Neural cell (in vitro differentiated cells): ENCODE data around the gene ZFP36L2. TPM values are rescaled to one million over a fixed set of nuclear protein-coding genes. Genes with fewer than 3 reads are reported as not detected.

Experiments used
- H2AFZ ChIP-seq: fragments of 200-600, 300-800 bp; sonication (generic), shearing (Covaris generic); 2 replicates; pipeline ENCODE4 v1.6.0; 2014; ENCODE audit warnings: low read depth, mild to moderate bottlenecking, antibody characterized with exemption, low read length, moderate library complexity
- H3F3A ChIP-seq: fragments of 200-600 bp; shearing (Covaris generic); 2 replicates; pipeline ENCODE4 v1.6.1; 2016; ENCODE audit warnings: mild to moderate bottlenecking, moderate library complexity, mixed read lengths, antibody characterized with exemption, low read length; ENCODE audit not compliant: insufficient read depth, poor library complexity, severe bottlenecking
- H3K27ac ChIP-seq: fragments of 200-600, 300-800 bp; sonication (generic), shearing (Covaris generic); 2 replicates; pipeline ENCODE4 v1.5.1; 2014; ENCODE audit warnings: mild to moderate bottlenecking, low read length, moderate library complexity
- H3K27me3 ChIP-seq: fragments of 300-800, 200-600 bp; sonication (generic), shearing (Covaris generic); 2 replicates; pipeline ENCODE4 v1.6.0; 2014; ENCODE audit warnings: mild to moderate bottlenecking, low read depth, low read length, moderate library complexity; ENCODE audit not compliant: insufficient read depth
- H3K36me3 ChIP-seq: fragments of 300-800, 200-600 bp; sonication (generic), shearing (Covaris generic); 2 replicates; pipeline ENCODE4 v1.5.1; 2014; ENCODE audit warnings: mild to moderate bottlenecking, antibody characterized with exemption, low read length, moderate library complexity; ENCODE audit not compliant: insufficient read depth
- H3K4me2 ChIP-seq: fragments of 300-800, 200-600 bp; sonication (generic), shearing (Covaris generic); 2 replicates; pipeline ENCODE4 v1.6.0; 2014; ENCODE audit warnings: mild to moderate bottlenecking, low read length
- H3K4me3 ChIP-seq: fragments of 300-800, 200-600 bp; sonication (generic), shearing (Covaris generic); 2 replicates; pipeline ENCODE4 v1.5.1; 2014; ENCODE audit warnings: mild to moderate bottlenecking, low read length, moderate library complexity
- H3K79me2 ChIP-seq: fragments of 200-600 bp; shearing (Covaris generic); replicated peaks from 2 replicates; pipeline ENCODE4 v1.6.0; 2014; ENCODE audit warnings: mild to moderate bottlenecking, low read length, moderate library complexity; ENCODE audit not compliant: insufficient read depth
- H3K9ac ChIP-seq: fragments of 300-800, 200-600 bp; sonication (generic), shearing (Covaris generic); 2 replicates; pipeline ENCODE4 v1.6.1; 2016; ENCODE audit warnings: mild to moderate bottlenecking, low read length, mixed read lengths
- H3K9me2 ChIP-seq: fragments of 200-600 bp; shearing (Covaris generic); 2 replicates; pipeline ENCODE4 v1.6.1; 2016; ENCODE audit warnings: mild to moderate bottlenecking, low read length, mixed read lengths; ENCODE audit not compliant: insufficient read depth
- H3K9me3 ChIP-seq: fragments of 200-600, 300-800 bp; sonication (generic), shearing (Covaris generic); 2 replicates; pipeline ENCODE4 v1.6.1; 2016; ENCODE audit warnings: mild to moderate bottlenecking, mixed run types, low read length, moderate library complexity, mixed read lengths
- H4K20me1 ChIP-seq: fragments of 200-600 bp; shearing (Covaris generic); 2 replicates; pipeline ENCODE4 v1.6.1; 2016; ENCODE audit warnings: mild to moderate bottlenecking, mixed run types; ENCODE audit not compliant: insufficient read depth
- EP300 ChIP-seq: fragments of 450-650 bp; conservative IDR thresholded peaks from 2 replicates; pipeline ENCODE4 v1.6.1; 2014; ENCODE audit warnings: antibody characterized with exemption, mild to moderate bottlenecking, moderate library complexity; ENCODE audit not compliant: poor library complexity, severe bottlenecking
- EZH2 ChIP-seq: fragments of 200-600, 300-800 bp; shearing (Covaris generic), sonication (generic); IDR thresholded peaks from 2 replicates; pipeline ENCODE4 v1.6.1; 2014; ENCODE audit warnings: antibody characterized with exemption, low read length, borderline replicate concordance, mild to moderate bottlenecking; ENCODE audit not compliant: insufficient read depth, poor library complexity, severe bottlenecking
- MXI1 ChIP-seq: fragments of 450-650 bp; conservative IDR thresholded peaks from 2 replicates; pipeline ENCODE4 v1.6.1; 2014; ENCODE audit warnings: antibody characterized with exemption, mild to moderate bottlenecking; ENCODE audit not compliant: poor library complexity, severe bottlenecking
- POLR2AphosphoS5 ChIP-seq: IDR thresholded peaks from 2 replicates; pipeline ENCODE4 v1.6.1; 2012
- RAD21 ChIP-seq: fragments of 450-650 bp; conservative IDR thresholded peaks from 2 replicates; pipeline ENCODE4 v1.6.1; 2014; ENCODE audit warnings: antibody characterized with exemption, mild to moderate bottlenecking, moderate library complexity
- SMC3 ChIP-seq: fragments of 450-650 bp; conservative IDR thresholded peaks from 2 replicates; pipeline ENCODE4 v1.6.1; 2014; ENCODE audit warnings: antibody characterized with exemption, mild to moderate bottlenecking, moderate library complexity; ENCODE audit not compliant: poor library complexity
- TAF1 ChIP-seq: IDR thresholded peaks from 2 replicates; pipeline ENCODE4 v1.6.1; 2012; ENCODE audit warnings: low read depth
- polyA plus RNA-seq: library from polyadenylated mRNA; depleted of rRNA; stranded (reverse); fragments of >200 nt; gene quantifications from 2 replicates; pipeline ENCODE4 v1.2.3, GENCODE V29; 2014
- TF ChIP-seq, protein P1 (sequence below): IDR thresholded peaks from 2 replicates; pipeline ENCODE4 v1.6.1; 2012; ENCODE audit warnings: borderline replicate concordance
- TF ChIP-seq, protein P2 (sequence below): fragments of 450-650 bp; IDR thresholded peaks from 2 replicates; pipeline ENCODE4 v1.5.1; 2014; ENCODE audit warnings: antibody characterized with exemption, mild to moderate bottlenecking, moderate library complexity; ENCODE audit not compliant: poor library complexity, severe bottlenecking

ZFP36L2 gene
- polyA plus RNA-seq, 1 donor from 2014 or later: 0.33 TPM

DNA sequence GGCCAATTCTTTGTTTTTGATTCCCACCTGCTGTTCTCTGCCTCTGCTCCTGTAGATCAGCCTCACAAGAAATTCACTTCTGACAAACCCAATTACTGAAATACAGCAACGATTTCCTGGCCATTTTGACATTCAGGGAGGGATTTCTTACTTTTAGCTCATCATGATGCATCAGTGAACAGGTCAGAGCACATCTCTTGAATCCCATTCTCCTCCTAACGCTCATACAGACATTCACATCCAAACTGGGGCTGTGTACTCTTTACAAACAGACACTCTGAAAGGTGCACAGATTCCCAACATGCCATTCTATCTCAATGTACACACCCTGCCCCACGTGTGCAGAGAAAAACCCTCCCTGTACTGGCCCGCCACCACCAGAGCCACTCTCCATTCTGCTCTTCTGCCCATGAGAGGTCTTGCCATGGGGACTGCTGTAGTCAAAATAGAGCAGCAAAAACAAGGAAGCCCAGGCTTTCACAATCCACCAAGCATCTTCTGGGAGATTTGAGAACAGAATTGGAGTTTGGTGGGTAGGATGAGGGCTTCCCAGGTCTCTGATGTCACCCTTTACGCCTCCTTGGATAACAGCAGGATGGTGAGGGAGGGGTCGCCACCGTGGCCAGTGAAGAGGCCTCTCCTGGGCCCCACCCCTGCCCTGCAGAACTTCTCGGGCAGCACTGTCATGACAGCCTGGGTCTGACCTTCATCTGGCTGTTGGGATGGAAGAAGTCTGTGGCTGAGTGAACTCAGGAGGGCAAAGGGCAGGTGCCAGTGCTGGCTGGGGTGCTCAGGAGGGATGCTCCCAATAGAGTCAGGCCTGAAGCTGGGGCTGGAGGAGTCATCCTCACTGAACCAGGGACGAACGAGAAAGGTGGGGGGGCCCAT is 41.9 kb upstream of the ZFP36L2 start:
- Histone ChIP-seq H3K79me2 (no peaks in the 10 kb centered on the region), H3F3A (no peaks in the 10 kb centered on the region), H3K4me3 (no peak overlapping the region), H4K20me1 (no peaks in the 10 kb centered on the region), H3K27ac (no peak overlapping the region), H3K4me2 (no peak overlapping the region), H3K9me3 (no peaks in the 10 kb centered on the region), H2AFZ (no peak overlapping the region), H3K9ac (no peak overlapping the region), H3K9me2 (no peaks in the 10 kb centered on the region), H3K27me3 (no peaks in the 10 kb centered on the region), H3K36me3 (no peaks in the 10 kb centered on the region)
- TF ChIP-seq, protein P1, sequence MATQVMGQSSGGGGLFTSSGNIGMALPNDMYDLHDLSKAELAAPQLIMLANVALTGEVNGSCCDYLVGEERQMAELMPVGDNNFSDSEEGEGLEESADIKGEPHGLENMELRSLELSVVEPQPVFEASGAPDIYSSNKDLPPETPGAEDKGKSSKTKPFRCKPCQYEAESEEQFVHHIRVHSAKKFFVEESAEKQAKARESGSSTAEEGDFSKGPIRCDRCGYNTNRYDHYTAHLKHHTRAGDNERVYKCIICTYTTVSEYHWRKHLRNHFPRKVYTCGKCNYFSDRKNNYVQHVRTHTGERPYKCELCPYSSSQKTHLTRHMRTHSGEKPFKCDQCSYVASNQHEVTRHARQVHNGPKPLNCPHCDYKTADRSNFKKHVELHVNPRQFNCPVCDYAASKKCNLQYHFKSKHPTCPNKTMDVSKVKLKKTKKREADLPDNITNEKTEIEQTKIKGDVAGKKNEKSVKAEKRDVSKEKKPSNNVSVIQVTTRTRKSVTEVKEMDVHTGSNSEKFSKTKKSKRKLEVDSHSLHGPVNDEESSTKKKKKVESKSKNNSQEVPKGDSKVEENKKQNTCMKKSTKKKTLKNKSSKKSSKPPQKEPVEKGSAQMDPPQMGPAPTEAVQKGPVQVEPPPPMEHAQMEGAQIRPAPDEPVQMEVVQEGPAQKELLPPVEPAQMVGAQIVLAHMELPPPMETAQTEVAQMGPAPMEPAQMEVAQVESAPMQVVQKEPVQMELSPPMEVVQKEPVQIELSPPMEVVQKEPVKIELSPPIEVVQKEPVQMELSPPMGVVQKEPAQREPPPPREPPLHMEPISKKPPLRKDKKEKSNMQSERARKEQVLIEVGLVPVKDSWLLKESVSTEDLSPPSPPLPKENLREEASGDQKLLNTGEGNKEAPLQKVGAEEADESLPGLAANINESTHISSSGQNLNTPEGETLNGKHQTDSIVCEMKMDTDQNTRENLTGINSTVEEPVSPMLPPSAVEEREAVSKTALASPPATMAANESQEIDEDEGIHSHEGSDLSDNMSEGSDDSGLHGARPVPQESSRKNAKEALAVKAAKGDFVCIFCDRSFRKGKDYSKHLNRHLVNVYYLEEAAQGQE: no peak
- TF ChIP-seq EZH2 (no peak), EP300 (no peak), MXI1 (no peak), RAD21 (no peak), TAF1 (no peak), SMC3 (no peak), POLR2AphosphoS5 (no peak)
- TF ChIP-seq, protein P2, sequence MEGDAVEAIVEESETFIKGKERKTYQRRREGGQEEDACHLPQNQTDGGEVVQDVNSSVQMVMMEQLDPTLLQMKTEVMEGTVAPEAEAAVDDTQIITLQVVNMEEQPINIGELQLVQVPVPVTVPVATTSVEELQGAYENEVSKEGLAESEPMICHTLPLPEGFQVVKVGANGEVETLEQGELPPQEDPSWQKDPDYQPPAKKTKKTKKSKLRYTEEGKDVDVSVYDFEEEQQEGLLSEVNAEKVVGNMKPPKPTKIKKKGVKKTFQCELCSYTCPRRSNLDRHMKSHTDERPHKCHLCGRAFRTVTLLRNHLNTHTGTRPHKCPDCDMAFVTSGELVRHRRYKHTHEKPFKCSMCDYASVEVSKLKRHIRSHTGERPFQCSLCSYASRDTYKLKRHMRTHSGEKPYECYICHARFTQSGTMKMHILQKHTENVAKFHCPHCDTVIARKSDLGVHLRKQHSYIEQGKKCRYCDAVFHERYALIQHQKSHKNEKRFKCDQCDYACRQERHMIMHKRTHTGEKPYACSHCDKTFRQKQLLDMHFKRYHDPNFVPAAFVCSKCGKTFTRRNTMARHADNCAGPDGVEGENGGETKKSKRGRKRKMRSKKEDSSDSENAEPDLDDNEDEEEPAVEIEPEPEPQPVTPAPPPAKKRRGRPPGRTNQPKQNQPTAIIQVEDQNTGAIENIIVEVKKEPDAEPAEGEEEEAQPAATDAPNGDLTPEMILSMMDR: no peak

DNA sequence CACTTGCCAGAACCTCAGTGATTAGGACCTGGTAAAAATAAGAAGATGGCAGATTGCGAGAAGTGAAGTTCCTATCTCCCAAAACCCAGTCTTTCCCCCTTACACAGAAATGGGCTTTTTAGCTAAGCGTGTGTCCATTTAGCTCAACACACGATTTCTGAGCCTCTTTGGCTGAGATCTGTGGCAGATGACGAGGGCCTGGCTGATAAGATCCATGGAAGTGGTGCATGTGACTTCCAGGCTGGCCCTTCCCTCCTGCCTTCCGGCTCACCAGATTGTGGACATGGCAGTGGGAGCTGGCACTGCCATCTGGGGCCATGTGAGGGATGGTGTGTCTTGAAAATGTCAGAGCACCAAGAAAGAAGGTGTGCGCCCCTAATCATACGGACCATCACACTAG is 41.0 kb upstream of the ZFP36L2 start:
- Histone ChIP-seq H2AFZ (no peak overlapping the region), H3K27ac (no peak overlapping the region), H3F3A (no peaks in the 10 kb centered on the region), H3K27me3 (no peaks in the 10 kb centered on the region), H3K79me2 (no peaks in the 10 kb centered on the region), H3K4me2 (no peak overlapping the region), H3K9ac (no peak overlapping the region), H4K20me1 (no peaks in the 10 kb centered on the region), H3K9me3 (no peaks in the 10 kb centered on the region), H3K36me3 (no peaks in the 10 kb centered on the region), H3K9me2 (no peaks in the 10 kb centered on the region), H3K4me3 (no peak overlapping the region)
- TF ChIP-seq TAF1 (no peak), MXI1 (no peak)
